GM23248 (cell line): Measurements from ENCODE around the gene TRAM2.

Experiments
- EZH2 ChIP-seq: fragments of 200-600 bp; sonication (generic); IDR thresholded peaks from 2 replicates; pipeline ENCODE4 v1.6.1; 2018; ENCODE audit warnings: antibody characterized with exemption, mild to moderate bottlenecking; ENCODE audit not compliant: insufficient read depth, poor library complexity, severe bottlenecking
- EZH2phosphoT487 ChIP-seq: fragments of 200-600 bp; sonication (generic); IDR thresholded peaks from 2 replicates; pipeline ENCODE4 v1.6.1; 2018; ENCODE audit warnings: antibody characterized with exemption, moderate library complexity, mild to moderate bottlenecking, low read depth; ENCODE audit not compliant: insufficient read depth

GRCh38 chr6:52527436-52527835 is 49.4 kb downstream of the TRAM2 start:
- TF ChIP-seq EZH2: no peak
- no peak for TF ChIP-seq EZH2phosphoT487
